ENCODE results near the gene IER3. TPM values are rescaled to one million over a fixed set of nuclear protein-coding genes. Genes with fewer than 3 reads are reported as not detected.

The IER3 gene
- polyA plus RNA-seq, 3 donors: 30.6 to 188 (median 53.2) TPM

- intact Hi-C loops (cut with micrococcal nuclease): no loop called here
- H3K4me1 Mint-ChIP-seq: peaks cover 52% of the 10 kb centered on the region
- WGBS (ENCODE audit: insufficient coverage): 60% methylated on average over 3 of the region's 3 CpGs
- H3K27ac Mint-ChIP-seq: peak overlapping the region in 2 of 7 donors; percentile 11 to 23
- TF ChIP-seq, protein P1, sequence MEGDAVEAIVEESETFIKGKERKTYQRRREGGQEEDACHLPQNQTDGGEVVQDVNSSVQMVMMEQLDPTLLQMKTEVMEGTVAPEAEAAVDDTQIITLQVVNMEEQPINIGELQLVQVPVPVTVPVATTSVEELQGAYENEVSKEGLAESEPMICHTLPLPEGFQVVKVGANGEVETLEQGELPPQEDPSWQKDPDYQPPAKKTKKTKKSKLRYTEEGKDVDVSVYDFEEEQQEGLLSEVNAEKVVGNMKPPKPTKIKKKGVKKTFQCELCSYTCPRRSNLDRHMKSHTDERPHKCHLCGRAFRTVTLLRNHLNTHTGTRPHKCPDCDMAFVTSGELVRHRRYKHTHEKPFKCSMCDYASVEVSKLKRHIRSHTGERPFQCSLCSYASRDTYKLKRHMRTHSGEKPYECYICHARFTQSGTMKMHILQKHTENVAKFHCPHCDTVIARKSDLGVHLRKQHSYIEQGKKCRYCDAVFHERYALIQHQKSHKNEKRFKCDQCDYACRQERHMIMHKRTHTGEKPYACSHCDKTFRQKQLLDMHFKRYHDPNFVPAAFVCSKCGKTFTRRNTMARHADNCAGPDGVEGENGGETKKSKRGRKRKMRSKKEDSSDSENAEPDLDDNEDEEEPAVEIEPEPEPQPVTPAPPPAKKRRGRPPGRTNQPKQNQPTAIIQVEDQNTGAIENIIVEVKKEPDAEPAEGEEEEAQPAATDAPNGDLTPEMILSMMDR (IDR thresholded peaks at IDR 0.05): no peak
- H3K4me2 ChIP-seq (replicated peaks; ENCODE audit: extremely low read depth, low read length, poor library complexity, severe bottlenecking): no peak overlapping the region
- H3K4me1 ChIP-seq (ENCODE audit: control insufficient read depth in 1 of 2, insufficient read depth in 2 of 2, low read length in 2 of 2): peaks cover 30 to 36% of the 10 kb centered on the region in 2 donors
- H3K27ac ChIP-seq (ENCODE audit: low read depth in 1 of 2, low read length in 2 of 2): no peak overlapping the region
- no peaks in the 10 kb centered on the region for H3K9me3 ChIP-seq (replicated peaks in 1 of 2; ENCODE audit: control insufficient read depth in 1 of 2, insufficient read depth in 1 of 2, low read length in 2 of 2)
- no peaks in the 10 kb centered on the region for H3K79me2 ChIP-seq (ENCODE audit: insufficient read depth, low read length)
- DNase-seq: no peak
- H4K20me1 ChIP-seq (ENCODE audit: insufficient read depth, low read length): no peaks in the 10 kb centered on the region
- H2AFZ ChIP-seq (ENCODE audit: insufficient read depth, low read depth, low read length, poor library complexity, severe bottlenecking): no peak overlapping the region
- no peak overlapping the region for H3K4me3 ChIP-seq (replicated peaks in 1 of 3; ENCODE audit: low read depth in 2 of 3, low read length in 3 of 3)
- peaks cover 2 to 6% (median 4%) of the 10 kb centered on the region in 3 donors for H3K27me3 Mint-ChIP-seq (ENCODE audit: low read depth in 3 of 3)
- H3K9ac ChIP-seq (ENCODE audit: insufficient read depth, low read length, poor library complexity, severe bottlenecking): no peak overlapping the region
- no peak overlapping the region for H3K4me3 Mint-ChIP-seq
- peaks cover 3 to 4% of the 10 kb centered on the region in 2 donors for H3K36me3 Mint-ChIP-seq
- no peaks in the 10 kb centered on the region for H3K27me3 ChIP-seq (ENCODE audit: control insufficient read depth in 2 of 2, insufficient read depth in 2 of 2, low read length in 2 of 2)
- H3K9me3 Mint-ChIP-seq: peaks cover 0 to 3% (median 0%) of the 10 kb centered on the region in 7 donors
- no peaks in the 10 kb centered on the region for H3K36me3 ChIP-seq (replicated peaks in 1 of 2; ENCODE audit: control insufficient read depth in 1 of 2, insufficient read depth in 2 of 2, low read length in 2 of 2)
These were observed 26.2 kb upstream of the IER3 start for GRCh38 chr6:30770592-30770991.

DNA sequence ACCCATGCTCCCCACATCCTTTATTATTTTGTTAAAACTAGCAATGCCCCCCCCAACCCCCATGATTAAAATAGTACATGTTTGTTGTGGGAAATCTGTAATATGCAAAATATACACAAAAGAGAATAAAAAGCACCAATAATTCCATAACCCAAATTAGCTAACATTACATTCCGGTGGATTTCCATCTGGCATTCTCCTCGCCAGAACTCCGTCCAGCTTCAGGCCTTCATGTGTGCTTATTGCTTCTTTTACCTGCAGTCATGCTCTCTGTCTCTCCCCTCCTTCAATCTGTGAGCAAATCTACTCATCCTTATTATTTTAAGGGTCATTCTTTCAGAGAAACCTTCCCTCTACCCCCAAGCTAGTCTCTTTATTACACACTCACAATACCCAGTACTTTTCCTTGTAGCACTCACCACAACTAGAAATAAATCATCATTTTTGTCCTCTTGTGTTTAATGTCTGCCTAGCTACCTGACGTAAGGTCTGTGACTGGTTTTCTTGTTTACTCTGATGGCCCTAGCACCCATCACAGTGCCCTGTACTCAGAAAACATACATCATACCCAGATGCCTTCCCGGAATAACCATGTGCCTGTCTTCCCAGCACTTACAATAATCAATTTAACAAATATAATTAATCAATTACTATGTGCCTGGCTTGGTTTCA, 25.6 kb upstream of the IER3 start:
- H3K9me3 ChIP-seq (replicated peaks in 1 of 2; ENCODE audit: control insufficient read depth in 1 of 2, insufficient read depth in 1 of 2, low read length in 2 of 2): no peaks in the 10 kb centered on the region
- no peak for DNase-seq
- intact Hi-C loops (cut with micrococcal nuclease): loop anchor here in 1 of 2 donors (10.0 kb wide), 1 partner anchor 105 kb away; no protein-coding TSS in a partner anchor
- peak overlapping the region; percentile 11 for H3K9ac ChIP-seq (ENCODE audit: insufficient read depth, low read length, poor library complexity, severe bottlenecking)
- peak overlapping the region; percentile 79 for H3K4me2 ChIP-seq (replicated peaks; ENCODE audit: extremely low read depth, low read length, poor library complexity, severe bottlenecking)
- H3K4me3 ChIP-seq (replicated peaks in 1 of 3; ENCODE audit: low read depth in 2 of 3, low read length in 3 of 3): peak overlapping the region in 1 of 3 experiments; percentile 61
- no peaks in the 10 kb centered on the region for H3K36me3 ChIP-seq (replicated peaks in 1 of 2; ENCODE audit: control insufficient read depth in 1 of 2, insufficient read depth in 2 of 2, low read length in 2 of 2)
- H3K4me1 ChIP-seq (ENCODE audit: control insufficient read depth in 1 of 2, insufficient read depth in 2 of 2, low read length in 2 of 2): peaks cover 30 to 36% of the 10 kb centered on the region in 2 donors
- TF ChIP-seq, protein P1 (IDR thresholded peaks at IDR 0.05): no peak
- peak overlapping the region; percentile 0 to 93 (median 84) for H3K27ac Mint-ChIP-seq
- peaks cover 2 to 9% (median 4%) of the 10 kb centered on the region in 3 donors for H3K27me3 Mint-ChIP-seq (ENCODE audit: low read depth in 3 of 3)
- H2AFZ ChIP-seq (ENCODE audit: insufficient read depth, low read depth, low read length, poor library complexity, severe bottlenecking): no peak overlapping the region
- no peaks in the 10 kb centered on the region for H3K27me3 ChIP-seq (ENCODE audit: control insufficient read depth in 2 of 2, insufficient read depth in 2 of 2, low read length in 2 of 2)
- H4K20me1 ChIP-seq (ENCODE audit: insufficient read depth, low read length): no peaks in the 10 kb centered on the region
- peaks cover 0 to 3% (median 0%) of the 10 kb centered on the region in 7 donors for H3K9me3 Mint-ChIP-seq
- H3K27ac ChIP-seq (ENCODE audit: low read depth in 1 of 2, low read length in 2 of 2): peak overlapping the region in 1 of 2 donors; percentile 72
- WGBS (ENCODE audit: insufficient coverage): 89% methylated on average over 5 of the region's 5 CpGs
- H3K4me1 Mint-ChIP-seq: peaks cover 52% of the 10 kb centered on the region
- no peaks in the 10 kb centered on the region for H3K79me2 ChIP-seq (ENCODE audit: insufficient read depth, low read length)
- H3K36me3 Mint-ChIP-seq: peaks cover 3 to 4% of the 10 kb centered on the region in 2 donors
- peak overlapping the region in 1 of 2 donors; percentile 86 for H3K4me3 Mint-ChIP-seq
